ENCODE data around the gene SLC46A1. TPM values are rescaled to one million over a fixed set of nuclear protein-coding genes. Genes with fewer than 3 reads are reported as not detected.

Gene SLC46A1
- total and polyA plus RNA-seq, 8 donors: 0.61 to 31.5 (median 2.6) TPM

DNA sequence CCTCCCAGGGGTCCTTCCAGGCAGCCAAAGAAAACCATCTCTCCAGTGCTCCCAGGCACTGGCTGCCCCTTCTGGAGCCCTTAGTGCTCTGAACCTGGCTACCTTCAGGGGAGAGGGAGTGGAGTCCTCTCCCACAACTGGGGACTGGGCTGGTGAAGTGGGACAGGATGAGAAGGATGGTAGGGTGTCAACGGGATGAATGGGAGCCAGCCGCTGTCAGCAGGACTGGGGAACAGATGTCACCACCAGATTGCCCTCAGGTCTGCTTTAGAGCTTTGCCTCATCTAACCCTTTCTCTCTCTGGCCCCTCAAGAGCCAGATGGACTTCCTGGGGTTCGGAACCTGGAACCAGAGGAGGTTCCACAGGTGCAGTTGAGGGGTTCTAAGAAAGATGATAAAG lies 40.5 kb downstream of the SLC46A1 start:
- Histone ChIP-seq H3K27me3 (no peaks in the 10 kb centered on the region), H3K4me3 (no peak overlapping the region), H3K9me3 (no peaks in the 10 kb centered on the region), H3K4me1 (peaks cover 7 to 10% (median 9%) of the 10 kb centered on the region in 4 donors), H3K36me3 (peaks cover 21 to 52% (median 49%) of the 10 kb centered on the region in 4 donors), H3K27ac (no peak overlapping the region)
- intact Hi-C loops (cut with DNase I; ENCODE audit: low total_unique reads): no loop called here
- TF ChIP-seq POLR2AphosphoS5 (IDR thresholded peaks at IDR 0.05): no peak
- no peak for TF ChIP-seq EP300 (IDR thresholded peaks at IDR 0.05)
- TF ChIP-seq, protein P1, sequence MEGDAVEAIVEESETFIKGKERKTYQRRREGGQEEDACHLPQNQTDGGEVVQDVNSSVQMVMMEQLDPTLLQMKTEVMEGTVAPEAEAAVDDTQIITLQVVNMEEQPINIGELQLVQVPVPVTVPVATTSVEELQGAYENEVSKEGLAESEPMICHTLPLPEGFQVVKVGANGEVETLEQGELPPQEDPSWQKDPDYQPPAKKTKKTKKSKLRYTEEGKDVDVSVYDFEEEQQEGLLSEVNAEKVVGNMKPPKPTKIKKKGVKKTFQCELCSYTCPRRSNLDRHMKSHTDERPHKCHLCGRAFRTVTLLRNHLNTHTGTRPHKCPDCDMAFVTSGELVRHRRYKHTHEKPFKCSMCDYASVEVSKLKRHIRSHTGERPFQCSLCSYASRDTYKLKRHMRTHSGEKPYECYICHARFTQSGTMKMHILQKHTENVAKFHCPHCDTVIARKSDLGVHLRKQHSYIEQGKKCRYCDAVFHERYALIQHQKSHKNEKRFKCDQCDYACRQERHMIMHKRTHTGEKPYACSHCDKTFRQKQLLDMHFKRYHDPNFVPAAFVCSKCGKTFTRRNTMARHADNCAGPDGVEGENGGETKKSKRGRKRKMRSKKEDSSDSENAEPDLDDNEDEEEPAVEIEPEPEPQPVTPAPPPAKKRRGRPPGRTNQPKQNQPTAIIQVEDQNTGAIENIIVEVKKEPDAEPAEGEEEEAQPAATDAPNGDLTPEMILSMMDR (IDR thresholded peaks at IDR 0.05): no peak
- TF ChIP-seq POLR2A (IDR thresholded peaks at IDR 0.05): no peak
- WGBS, 5 donors: 82 to 97% (median 92%) methylated on average over 3 of the region's 3 CpGs
- DNase-seq: no peak

DNA sequence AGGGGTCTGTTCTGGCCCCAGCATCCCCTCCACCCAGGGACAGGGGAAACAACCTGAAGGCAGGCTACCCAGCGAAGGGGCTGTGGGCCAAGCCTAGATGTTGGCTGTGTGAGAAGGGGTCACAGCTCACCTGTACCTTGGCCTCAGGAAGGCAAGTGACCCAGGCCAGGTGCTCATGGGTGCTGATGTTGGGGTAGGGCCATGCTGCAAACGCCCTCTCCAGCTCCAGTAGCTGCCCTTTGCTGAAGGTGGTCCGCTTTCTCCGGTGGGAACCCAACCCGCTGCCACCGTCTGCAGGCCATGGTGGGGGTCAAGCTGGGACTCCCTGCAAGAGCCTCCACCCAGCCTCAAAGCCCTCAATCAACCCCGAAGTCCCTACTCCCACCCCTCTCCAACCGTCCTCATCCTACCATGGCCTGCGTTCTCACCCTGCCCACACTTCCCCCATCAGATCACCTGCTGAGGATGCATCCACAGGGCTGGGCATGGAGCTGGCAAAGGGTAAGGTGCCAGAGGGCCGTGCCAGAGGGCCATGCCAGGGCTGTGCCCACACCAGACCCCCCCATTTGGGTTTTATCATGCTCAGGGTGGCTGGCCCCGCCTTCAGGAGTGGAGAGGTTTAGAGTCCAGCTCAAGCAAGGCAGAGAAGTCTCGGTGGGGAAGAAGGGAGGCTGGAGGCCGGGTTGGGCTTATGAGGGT lies 41.2 kb downstream of the SLC46A1 start, which contains the start of gene SEBOX:
TSS of gene SEBOX (minus strand) at position 535 of the 699 bp plus-strand sequence. CDS start at position 487, 48 bp downstream.
- Histone ChIP-seq H3K27ac (no peak within 1 kb of the TSS), H3K36me3 (peaks cover 28 to 59% (median 55%) of the 10 kb centered on the region in 4 donors), H3K27me3 (no peaks in the 10 kb centered on the region), H3K4me1 (peaks cover under 1 to 3% (median 2%) of the 10 kb centered on the region in 4 donors), H3K4me3 (no peak within 1 kb of the TSS), H3K9me3 (no peaks in the 10 kb centered on the region)
- WGBS, 5 donors: 87 to 95% (median 89%) methylated on average over 12 to 13 of the region's 13 CpGs
- no peak for DNase-seq
- intact Hi-C loops (cut with DNase I; ENCODE audit: low total_unique reads): no loop called here
- no peak for TF ChIP-seq EP300 (IDR thresholded peaks at IDR 0.05)
- no peak for TF ChIP-seq POLR2AphosphoS5 (IDR thresholded peaks at IDR 0.05)
- TF ChIP-seq, protein P1 (IDR thresholded peaks at IDR 0.05): no peak
- no peak for TF ChIP-seq POLR2A (IDR thresholded peaks at IDR 0.05)

DNA sequence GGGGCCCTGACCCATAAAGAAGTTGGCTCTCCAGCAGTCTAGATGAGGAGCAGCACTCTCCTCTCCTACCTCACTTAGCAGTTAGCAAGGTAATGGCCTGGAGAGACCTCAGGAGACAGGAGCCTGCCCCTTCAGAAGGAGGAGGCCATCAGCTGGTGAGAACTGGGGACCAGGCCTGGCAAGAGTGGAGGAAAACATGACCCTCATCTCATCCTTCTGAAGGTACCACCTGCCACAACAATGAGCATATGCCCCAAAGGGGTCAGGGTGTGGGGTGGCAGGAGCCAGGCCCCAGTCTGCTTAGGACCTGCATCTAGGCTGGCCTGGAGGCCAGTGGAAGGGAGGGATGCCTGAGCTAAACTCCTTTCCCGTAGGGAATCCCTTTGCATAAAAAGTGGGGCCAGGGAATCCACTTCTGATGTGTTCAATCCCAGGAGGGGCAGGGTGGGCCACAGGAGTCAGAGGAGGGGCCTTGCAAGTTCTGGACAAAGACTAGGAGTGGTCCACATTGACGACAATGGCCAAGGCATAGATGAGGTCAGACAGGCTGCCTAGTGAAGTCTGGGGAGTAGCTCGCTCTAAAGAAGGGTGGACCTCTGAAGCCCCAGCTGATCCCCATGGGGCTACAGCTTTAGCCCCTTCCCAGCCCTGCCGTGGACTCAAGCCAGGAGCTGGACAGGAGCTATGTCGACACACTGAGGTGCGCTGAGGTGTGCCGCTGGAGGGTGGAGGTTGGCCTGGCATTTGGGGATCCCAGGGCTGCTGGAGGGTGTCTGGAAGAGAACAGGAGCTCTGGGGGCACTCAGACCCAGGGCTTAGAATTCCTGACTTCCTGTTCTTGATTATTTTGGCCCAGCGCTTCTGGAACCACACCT lies 42.0 kb downstream of the SLC46A1 start:
- DNase-seq: no peak
- peaks cover 0 to 3% (median 0%) of the 10 kb centered on the region in 4 donors for H3K4me1 ChIP-seq
- intact Hi-C loops (cut with DNase I; ENCODE audit: low total_unique reads): no loop called here
- no peak overlapping the region for H3K4me3 ChIP-seq
- 90 to 97% (median 94%) methylated on average over 7 to 8 of the region's 8 CpGs for WGBS, 5 donors
- TF ChIP-seq, protein P1 (IDR thresholded peaks at IDR 0.05): no peak
- no peak for TF ChIP-seq EP300 (IDR thresholded peaks at IDR 0.05)
- H3K27ac ChIP-seq: no peak overlapping the region
- H3K9me3 ChIP-seq: no peaks in the 10 kb centered on the region
- no peaks in the 10 kb centered on the region for H3K27me3 ChIP-seq
- H3K36me3 ChIP-seq: peaks cover 35 to 67% (median 63%) of the 10 kb centered on the region in 4 donors

DNA sequence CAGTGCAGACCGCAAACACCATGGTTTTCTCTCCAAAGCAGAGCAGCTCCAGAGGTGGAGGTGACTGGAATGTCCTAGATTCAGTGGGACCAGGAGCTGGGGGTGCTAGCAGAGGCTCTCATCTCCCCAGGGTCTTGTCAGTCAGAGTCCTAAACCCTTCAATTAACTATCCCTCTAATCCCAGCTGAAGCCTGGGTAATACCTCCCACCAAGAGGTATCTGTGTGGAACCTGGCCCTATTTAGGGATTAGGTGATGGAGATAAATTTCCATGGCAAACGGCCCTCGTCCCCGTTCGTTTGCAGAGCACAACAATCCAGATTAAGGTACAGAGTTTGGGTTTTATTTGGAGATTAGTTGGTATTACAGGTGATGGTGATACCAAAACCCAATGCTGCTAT lies 42.8 kb downstream of the SLC46A1 start:
- no peak for DNase-seq
- TF ChIP-seq POLR2A (IDR thresholded peaks at IDR 0.05): no peak
- TF ChIP-seq POLR2AphosphoS5 (IDR thresholded peaks at IDR 0.05): no peak
- TF ChIP-seq EP300 (IDR thresholded peaks at IDR 0.05): no peak
- TF ChIP-seq, protein P1 (IDR thresholded peaks at IDR 0.05): no peak
- intact Hi-C loops (cut with DNase I; ENCODE audit: low total_unique reads): no loop called here
- peaks cover 35 to 67% (median 64%) of the 10 kb centered on the region in 4 donors for H3K36me3 ChIP-seq
- H3K9me3 ChIP-seq: no peaks in the 10 kb centered on the region
- no peaks in the 10 kb centered on the region for H3K27me3 ChIP-seq
- no peak overlapping the region for H3K4me3 ChIP-seq
- peaks cover 6 to 12% (median 7%) of the 10 kb centered on the region in 4 donors for H3K4me1 ChIP-seq
- 64 to 85% (median 75%) methylated on average over 5 of the region's 5 CpGs for WGBS, 5 donors
- no peak overlapping the region for H3K27ac ChIP-seq
